Small intestine (tissue), 7 donors: Measurements from ENCODE around the gene GBP5. TPM values are rescaled to one million over a fixed set of nuclear protein-coding genes. Genes with fewer than 3 reads are reported as not detected.
"Not testable (repeated sequence)": the region's sequence is repeated elsewhere in the genome, so short reads cannot be mapped to it uniquely, and the experiment has no call there.

ENCODE experiments used
- DNase-seq, 2 donors: peaks; one replicate each; pipeline versions ENCODE4 v3.0.0 to v3.0.0-alpha.2; 2013
- FAIRE-seq: peaks from 2 replicates; lab custom pipeline; 2012; peaks lifted over from hg19 to GRCh38; lab: Jason Lieb, UNC
- H3K27ac ChIP-seq, 3 donors: one replicate each; pipeline ENCODE4 v1.5.1; 2013; ENCODE audit warnings: low read length in 2 of 3, mild to moderate bottlenecking in 2 of 3, control low read depth in 1 of 3, inconsistent platforms in 1 of 3, low read depth in 1 of 3, moderate library complexity in 1 of 3
- H3K27me3 ChIP-seq, 3 donors: one replicate each; pipeline ENCODE4 v1.6.1; 2013; ENCODE audit warnings: low read length in 3 of 3, inconsistent platforms in 1 of 3; ENCODE audit not compliant: control insufficient read depth in 3 of 3, insufficient read depth in 3 of 3
- H3K36me3 ChIP-seq, 3 donors: one replicate each; pipeline ENCODE4 v1.6.1; 2013; ENCODE audit warnings: low read length in 3 of 3, inconsistent platforms in 1 of 3, low read depth in 1 of 3, mild to moderate bottlenecking in 1 of 3, moderate library complexity in 1 of 3; ENCODE audit not compliant: control insufficient read depth in 3 of 3, insufficient read depth in 2 of 3
- H3K4me1 ChIP-seq, 3 donors: one replicate each; pipeline ENCODE4 v1.6.1; 2013; ENCODE audit warnings: low read length in 2 of 3, inconsistent platforms in 1 of 3, low read depth in 1 of 3, mild to moderate bottlenecking in 1 of 3, moderate library complexity in 1 of 3; ENCODE audit not compliant: control insufficient read depth in 3 of 3, insufficient read depth in 2 of 3
- H3K4me3 ChIP-seq, 3 donors: one replicate each; pipeline ENCODE4 v1.5.1; 2013; ENCODE audit warnings: low read length in 3 of 3, control low read depth in 1 of 3, inconsistent platforms in 1 of 3, low read depth in 1 of 3, mild to moderate bottlenecking in 1 of 3, moderate library complexity in 1 of 3
- H3K9me3 ChIP-seq, 2 donors: one replicate each; pipeline ENCODE4 v1.6.1; 2013; ENCODE audit warnings: low read depth in 1 of 2, low read length in 1 of 2; ENCODE audit not compliant: control insufficient read depth in 2 of 2, insufficient read depth in 1 of 2
- WGBS, 3 donors: extraction: QIAGEN DNeasy Blood & Tissue Kit; methylation state at CpG; one replicate each; pipeline ENCODE4 v1.1.7; 2013; 5-methylcytosine and 5-hydroxymethylcytosine counted together
- polyA plus RNA-seq, 4 donors: library from polyadenylated mRNA; stranded (reverse) in 3 of 4; unstranded in 1 of 4; fragments of 200-250 nt in 3 of 4; fragments of 120-200 nt in 1 of 4; gene quantifications; one replicate each; pipeline versions ENCODE4 v1.2.1 to v1.2.3, GENCODE V29; 2013
- donor health status: healthy with polysubstance abuse.
- donor health status: control.
- donor health status: control.
- donor health status: Bipolar disorder and iron deficiency.
- donor health status: healthy.

Gene GBP5
- polyA plus RNA-seq, 4 donors: 0.67 to 3.8 (median 1.8) TPM

DNA sequence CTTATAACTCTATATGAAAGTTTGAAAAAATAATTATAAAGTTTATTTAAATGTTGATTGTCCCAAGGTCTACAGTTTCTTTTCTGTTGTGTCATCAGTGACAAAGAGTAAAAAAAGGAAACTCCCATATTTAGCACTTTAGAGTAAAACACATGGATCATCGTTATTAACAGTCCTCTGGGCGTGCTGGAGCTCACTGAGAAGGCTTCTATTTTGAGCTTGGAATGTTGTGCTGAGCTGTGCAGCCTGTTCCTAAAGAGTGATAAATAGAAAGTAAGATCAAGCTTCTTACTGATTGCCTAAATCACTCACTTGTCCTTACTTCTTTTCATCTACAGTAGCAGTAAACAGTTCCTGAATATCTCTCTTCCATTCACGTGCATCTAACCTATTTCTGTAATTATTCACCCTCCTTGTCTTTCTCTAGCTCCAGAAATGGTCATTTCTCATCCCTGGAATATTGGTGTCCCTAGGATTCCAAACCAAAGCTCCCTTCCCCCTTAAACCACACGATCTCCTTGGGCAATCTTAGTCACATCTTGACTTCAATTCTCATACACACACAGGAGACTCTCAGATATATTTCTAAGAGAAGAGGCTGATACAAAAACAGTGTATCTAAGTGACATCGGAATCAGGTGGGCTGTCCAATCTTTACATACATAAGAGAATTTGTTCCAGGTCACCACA lies 11.9 kb downstream of the GBP5 start:
- Histone ChIP-seq H3K36me3 (no peaks in the 10 kb centered on the region), H3K4me1 (peaks cover 0 to 6% (median 0%) of the 10 kb centered on the region in 3 donors), H3K9me3 (no peaks in the 10 kb centered on the region), H3K27me3 (peaks cover 0 to 6% (median 0%) of the 10 kb centered on the region in 3 donors), H3K27ac (no peak overlapping the region), H3K4me3 (no peak overlapping the region)
- 56 to 71% (median 71%) methylated on average over 5 of the region's 5 CpGs for WGBS, 3 donors
- no peak for FAIRE-seq
- no peak for DNase-seq

DNA sequence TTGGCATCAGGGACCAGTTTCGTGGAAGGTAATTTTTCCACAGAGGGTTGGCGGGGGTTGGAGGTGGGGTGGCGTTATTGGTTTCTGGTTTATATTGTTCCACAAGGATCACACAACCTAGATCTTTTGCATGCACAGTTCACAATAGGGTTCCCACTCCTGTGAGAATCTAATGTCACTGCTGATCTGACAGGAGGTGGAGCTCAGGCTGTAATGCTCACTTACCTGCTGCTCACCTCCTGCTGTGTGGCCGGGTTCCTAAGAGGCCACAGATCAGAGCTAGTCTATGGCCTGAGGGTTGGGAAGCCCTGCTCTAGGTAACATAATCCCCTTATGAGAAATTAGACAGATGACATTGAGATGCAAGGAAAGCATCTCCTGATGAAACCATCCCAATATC lies 12.6 kb downstream of the GBP5 start:
- WGBS, 3 donors: 80 to 93% (median 83%) methylated on average over 4 of the region's 4 CpGs
- no peak for FAIRE-seq
- no peak overlapping the region for H3K4me3 ChIP-seq
- DNase-seq: no peak
- H3K9me3 ChIP-seq: no peaks in the 10 kb centered on the region
- H3K27ac ChIP-seq: peak overlapping the region in 1 of 3 donors; percentile 41
- H3K36me3 ChIP-seq: no peaks in the 10 kb centered on the region
- peaks cover 0 to 6% (median 0%) of the 10 kb centered on the region in 3 donors for H3K4me1 ChIP-seq
- peaks cover 0 to 6% (median 0%) of the 10 kb centered on the region in 3 donors for H3K27me3 ChIP-seq

DNA sequence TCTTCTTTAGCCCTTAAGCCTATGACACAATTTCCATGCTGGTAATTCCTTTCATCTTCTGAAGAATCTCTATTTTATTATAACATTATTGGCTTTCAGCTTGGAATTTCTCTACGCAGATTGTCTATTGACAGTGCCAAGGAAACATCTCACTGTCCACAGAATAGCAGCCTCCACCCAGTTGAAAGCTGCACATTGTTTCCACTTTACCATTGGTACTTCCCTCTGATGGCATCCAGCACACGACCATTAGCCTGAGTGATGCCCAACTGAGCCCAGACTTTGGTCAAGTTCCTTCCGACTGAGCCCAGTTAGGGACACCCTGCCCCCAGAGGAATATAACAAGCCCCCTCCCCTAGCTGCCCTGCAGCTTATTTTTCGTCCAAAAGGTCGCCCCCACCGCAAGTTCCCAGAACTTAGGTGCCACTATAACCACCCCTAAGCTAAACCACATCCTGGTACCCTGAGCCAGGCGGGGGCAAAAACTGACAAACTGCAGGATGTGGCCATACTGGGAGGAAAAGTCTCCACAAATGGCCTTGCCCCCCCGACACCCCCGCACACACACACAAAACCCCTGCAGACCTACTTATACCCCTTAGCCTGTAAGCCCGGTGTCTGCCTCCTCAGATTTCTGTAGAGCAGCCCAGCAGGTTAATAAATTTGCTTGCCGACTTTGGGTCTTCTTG lies 13.2 kb downstream of the GBP5 start:
- peak in 1 of 2 donors; percentile 14 for DNase-seq
- Histone ChIP-seq H3K36me3 (no peaks in the 10 kb centered on the region), H3K27ac (peak overlapping the region in 1 of 3 donors; percentile 41), H3K9me3 (no peaks in the 10 kb centered on the region), H3K4me1 (peaks cover 0 to 6% (median 0%) of the 10 kb centered on the region in 3 donors), H3K4me3 (no peak overlapping the region), H3K27me3 (peaks cover 0 to 6% (median 0%) of the 10 kb centered on the region in 3 donors)
- no peak for FAIRE-seq
- WGBS, 3 donors: 66 to 82% (median 67%) methylated on average over 11 of the region's 11 CpGs

DNA sequence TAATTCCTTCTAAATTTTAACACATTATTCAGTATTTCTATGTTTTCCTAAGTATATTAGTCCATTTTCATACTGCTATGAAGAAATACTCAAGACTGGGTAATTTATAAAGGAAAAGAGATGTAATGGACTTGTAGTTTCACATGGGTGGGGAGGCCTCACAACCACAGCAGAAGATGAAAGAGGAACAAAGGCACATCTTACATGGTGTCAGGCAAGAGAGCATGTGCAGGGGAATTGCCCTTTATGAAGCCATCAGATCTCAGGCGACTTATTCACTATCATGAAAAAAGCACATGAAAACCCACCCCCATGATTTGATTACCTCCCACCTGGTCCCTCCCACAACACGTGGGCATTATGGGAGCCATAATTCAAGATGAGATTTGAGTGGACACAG lies 15.6 kb downstream of the GBP5 start:
- whole genome bisulfite sequencing, 3 donors: 60 to 73% (median 61%) methylated on average over 2 of the region's 2 CpGs
- Histone ChIP-seq H3K27me3 (peaks cover 0 to 6% (median 0%) of the 10 kb centered on the region in 3 donors), H3K27ac (peak overlapping the region in 1 of 3 donors; percentile 11), H3K36me3 (no peaks in the 10 kb centered on the region), H3K4me3 (no peak overlapping the region), H3K4me1 (peaks cover 0 to 2% (median 0%) of the 10 kb centered on the region in 3 donors), H3K9me3 (no peaks in the 10 kb centered on the region)
- no peak for FAIRE-seq
- DNase-seq: no peak

DNA sequence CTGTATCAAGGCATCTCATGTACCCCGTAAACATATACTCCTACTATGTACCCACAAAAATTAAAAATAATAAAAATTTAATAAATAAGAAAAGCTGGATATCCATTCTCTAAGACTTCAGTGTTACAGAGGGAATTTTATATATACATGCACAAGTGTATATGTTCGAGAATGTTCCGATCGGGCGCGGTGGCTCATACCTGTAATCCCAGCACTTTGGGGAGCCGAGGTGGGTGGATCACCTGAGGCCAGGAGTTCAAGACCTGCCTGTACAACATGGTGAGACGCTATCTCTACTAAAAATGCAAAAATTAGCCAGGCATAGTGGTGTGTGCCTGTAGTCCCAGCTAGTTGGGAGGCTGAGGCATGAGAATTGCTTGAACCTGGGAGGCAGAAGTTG lies 17.1 kb downstream of the GBP5 start:
- H3K27me3 ChIP-seq, H3K27ac ChIP-seq, DNase-seq, H3K36me3 ChIP-seq, H3K9me3 ChIP-seq, H3K4me3 ChIP-seq, H3K4me1 ChIP-seq, FAIRE-seq: not testable (repeated sequence)
- 87 to 97% (median 97%) methylated on average over 8 of the region's 8 CpGs for WGBS, 3 donors

DNA sequence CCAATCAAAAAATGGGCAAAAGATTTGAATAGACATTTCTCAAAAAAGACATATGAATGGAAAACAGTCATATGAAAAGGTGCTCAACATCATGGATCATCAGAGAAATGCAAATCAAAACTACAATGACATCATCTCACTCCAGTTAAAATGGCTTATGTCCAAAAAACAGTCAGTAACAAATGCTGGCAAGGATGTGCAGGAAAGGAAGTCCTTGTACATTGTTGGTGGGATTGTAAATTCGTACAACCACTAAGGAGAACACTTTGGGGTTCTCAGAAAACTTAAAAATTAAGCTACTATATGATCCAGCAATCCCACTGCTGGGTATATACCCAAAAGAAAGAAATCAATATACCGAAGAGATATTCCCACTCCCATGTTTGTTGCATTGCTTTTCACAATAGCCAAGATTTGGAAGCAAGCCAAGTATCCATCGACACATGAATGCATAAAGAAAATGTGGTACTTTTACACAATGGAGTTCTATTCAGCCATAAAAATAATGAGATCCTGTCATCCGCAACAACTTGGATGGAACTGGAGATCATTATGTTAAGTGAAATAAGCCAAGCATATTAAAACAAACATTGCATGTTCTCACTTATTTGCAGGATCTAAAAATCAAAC lies 17.9 kb downstream of the GBP5 start:
- WGBS, 3 donors: 79 to 87% (median 85%) methylated on average over 4 of the region's 4 CpGs
- no peak overlapping the region for H3K27ac ChIP-seq
- no peaks in the 10 kb centered on the region for H3K9me3 ChIP-seq
- H3K4me3 ChIP-seq: no peak overlapping the region
- no peaks in the 10 kb centered on the region for H3K36me3 ChIP-seq
- H3K27me3 ChIP-seq: peaks cover 0 to 6% (median 0%) of the 10 kb centered on the region in 3 donors
- no peak for FAIRE-seq
- DNase-seq: no peak
- no peaks in the 10 kb centered on the region for H3K4me1 ChIP-seq

DNA sequence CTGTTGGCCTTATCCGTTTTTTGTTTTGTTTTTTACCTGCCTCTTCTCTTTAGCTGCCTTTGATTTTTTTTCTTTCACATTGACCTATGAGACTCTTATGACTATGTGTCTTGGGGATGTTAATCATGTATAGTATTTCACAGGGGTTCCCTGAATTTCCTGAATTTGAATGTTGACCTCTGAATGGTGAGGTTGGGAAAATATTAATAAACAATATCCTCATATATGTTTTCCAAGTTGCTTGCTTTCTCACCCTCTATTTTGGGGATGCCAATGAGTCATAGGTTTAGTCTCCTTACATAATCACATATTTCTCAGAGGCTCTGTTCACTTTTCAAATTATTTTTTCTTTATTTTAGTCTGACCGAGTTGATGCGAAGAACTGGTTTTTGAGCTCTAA lies 29.6 kb downstream of the GBP5 start:
- FAIRE-seq (no peak), DNase-seq (no peak)
- H3K4me3 ChIP-seq: no peak overlapping the region
- no peaks in the 10 kb centered on the region for H3K27me3 ChIP-seq
- no peaks in the 10 kb centered on the region for H3K9me3 ChIP-seq
- H3K4me1 ChIP-seq: no peaks in the 10 kb centered on the region
- no peak overlapping the region for H3K27ac ChIP-seq
- WGBS, 3 donors: 92 to 98% (median 96%) methylated on average over 3 of the region's 3 CpGs
- H3K36me3 ChIP-seq: no peaks in the 10 kb centered on the region
